Stimulated activated CD4-positive, alpha-beta T cell treated with anti-CD3 and anti-CD28 coated beads, Interleukin-12 subunit alpha, Interleukin-12 subunit beta, amount 100 ng/mL, for 4 hours (primary cell): ENCODE results near the gene ZNF764.
"Not testable (repeated sequence)": the region's sequence is repeated elsewhere in the genome, so short reads cannot be mapped to it uniquely, and the experiment has no call there.

Source experiments
- DNase-seq: peaks from one replicate; pipeline ENCODE4 v3.0.0-alpha.2; 2020

Gene ZNF764

GRCh38 chr16:30543067-30543466 is 15.1 kb downstream of the ZNF764 start:
- DNase-seq, result no peak

- no peak for DNase-seq
These were observed 16.5 kb downstream of the ZNF764 start for GRCh38 chr16:30541502-30542329.

- not testable (repeated sequence) for DNase-seq
These were observed 17.2 kb downstream of the ZNF764 start for GRCh38 chr16:30540916-30541464.

GRCh38 chr16:30539986-30540526 is 18.1 kb downstream of the ZNF764 start:
- DNase-seq, result not testable (repeated sequence)

- no peak for DNase-seq
These were observed 18.9 kb downstream of the ZNF764 start for GRCh38 chr16:30539000-30539964.

- DNase-seq, result not testable (repeated sequence)
These were observed 21.7 kb downstream of the ZNF764 start for GRCh38 chr16:30536391-30537024.

- peak; percentile 61 for DNase-seq
These were observed 22.4 kb downstream of the ZNF764 start for GRCh38 chr16:30535777-30536190.

GRCh38 chr16:30535106-30535776 is 22.9 kb downstream of the ZNF764 start:
- no peak for DNase-seq

- DNase-seq, result peak; percentile 92
These were observed 23.6 kb downstream of the ZNF764 start, which contains the start of gene ZNF747 for GRCh38 chr16:30534368-30535105. ZNF747 (minus strand) TSS chr16:30534858; CDS start chr16:30534679, 179 bp downstream.

GRCh38 chr16:30533748-30534367 is 24.3 kb downstream of the ZNF764 start:
- no peak for DNase-seq

- no peak for DNase-seq
These were observed 25.0 kb downstream of the ZNF764 start for GRCh38 chr16:30533146-30533522.

GRCh38 chr16:30532285-30533145 is 25.7 kb downstream of the ZNF764 start:
- DNase-seq, result no peak

- DNase-seq, result no peak
These were observed 27.8 kb downstream of the ZNF764 start for GRCh38 chr16:30530163-30531037.

- no peak for DNase-seq
These were observed 29.2 kb downstream of the ZNF764 start for GRCh38 chr16:30528799-30529457.

- DNase-seq, result no peak
These were observed 30.5 kb downstream of the ZNF764 start for GRCh38 chr16:30527635-30528178.

GRCh38 chr16:30526823-30527634 is 31.1 kb downstream of the ZNF764 start:
- peak; percentile 92 for DNase-seq
